ENCODE results near the gene BEST1.

DNA sequence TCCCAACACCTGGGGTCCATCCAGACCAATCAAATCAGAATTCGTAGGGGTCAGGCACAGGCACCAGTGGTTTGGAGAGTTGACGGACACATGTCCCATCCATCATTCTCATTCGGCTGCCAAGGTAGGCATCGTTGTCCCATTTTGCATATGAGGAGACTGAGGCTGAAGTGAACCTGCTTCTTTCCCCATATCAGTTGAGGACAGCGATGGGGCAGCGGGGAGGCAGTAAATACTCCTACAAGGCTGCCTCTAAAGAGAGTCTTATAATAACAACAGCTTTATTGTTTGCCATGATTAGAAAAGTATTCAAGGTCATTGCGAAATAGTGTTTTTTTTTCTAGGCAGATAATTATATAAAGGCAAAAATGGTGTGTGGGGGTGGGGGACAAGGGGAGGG is 1.6 kb upstream of the BEST1 start:
- TF ChIP-seq, protein P1, sequence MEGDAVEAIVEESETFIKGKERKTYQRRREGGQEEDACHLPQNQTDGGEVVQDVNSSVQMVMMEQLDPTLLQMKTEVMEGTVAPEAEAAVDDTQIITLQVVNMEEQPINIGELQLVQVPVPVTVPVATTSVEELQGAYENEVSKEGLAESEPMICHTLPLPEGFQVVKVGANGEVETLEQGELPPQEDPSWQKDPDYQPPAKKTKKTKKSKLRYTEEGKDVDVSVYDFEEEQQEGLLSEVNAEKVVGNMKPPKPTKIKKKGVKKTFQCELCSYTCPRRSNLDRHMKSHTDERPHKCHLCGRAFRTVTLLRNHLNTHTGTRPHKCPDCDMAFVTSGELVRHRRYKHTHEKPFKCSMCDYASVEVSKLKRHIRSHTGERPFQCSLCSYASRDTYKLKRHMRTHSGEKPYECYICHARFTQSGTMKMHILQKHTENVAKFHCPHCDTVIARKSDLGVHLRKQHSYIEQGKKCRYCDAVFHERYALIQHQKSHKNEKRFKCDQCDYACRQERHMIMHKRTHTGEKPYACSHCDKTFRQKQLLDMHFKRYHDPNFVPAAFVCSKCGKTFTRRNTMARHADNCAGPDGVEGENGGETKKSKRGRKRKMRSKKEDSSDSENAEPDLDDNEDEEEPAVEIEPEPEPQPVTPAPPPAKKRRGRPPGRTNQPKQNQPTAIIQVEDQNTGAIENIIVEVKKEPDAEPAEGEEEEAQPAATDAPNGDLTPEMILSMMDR (IDR thresholded peaks at IDR 0.05; ENCODE audit: poor library complexity, severe bottlenecking): no peak
- no peak for TF ChIP-seq SMC3 (conservative IDR thresholded peaks at IDR 0.05; ENCODE audit: poor library complexity)
- no peak for TF ChIP-seq POLR2AphosphoS5 (IDR thresholded peaks at IDR 0.05)
- no peak for TF ChIP-seq REST (IDR thresholded peaks at IDR 0.05; ENCODE audit: borderline replicate concordance)
